Mesangial cell (primary cell): Measurements from ENCODE around the gene SSTR3. TPM values are rescaled to one million over a fixed set of nuclear protein-coding genes. Genes with fewer than 3 reads are reported as not detected.

Experiments
- total RNA-seq: library from RNA; depleted of rRNA; stranded (reverse); fragments of >200 nt; gene quantifications from 2 replicates; pipeline ENCODE4 v1.2.3, GENCODE V29; 2015

The SSTR3 gene
- not detected in 2 replicates for total RNA-seq

GRCh38 chr22:37212174-37212906 is at the start of gene SSTR3:
Gene SSTR3, minus strand, starts transcription at chr22:37212477. Its CDS starts 4,674 bp downstream, at chr22:37207803.

GRCh38 chr22:37244114-37244921 is 32.0 kb upstream of the SSTR3 start, which contains the start of gene RAC2:
Gene RAC2, minus strand, starts transcription at chr22:37244269. Its CDS starts 121 bp downstream, at chr22:37244148.

GRCh38 chr22:37187891-37188761 is 24.2 kb downstream of the SSTR3 start, which contains the start of gene C1QTNF6:
Gene C1QTNF6, minus strand, starts transcription at chr22:37188247. Its CDS starts 34 bp downstream, at chr22:37188213.

Other genes with a start within 250 kb of the SSTR3 start
- gene TST, start 193.0 kb downstream of the SSTR3 start, total RNA-seq: 45.5 and 101 TPM in 2 replicates
- gene MPST, start 192.7 kb downstream of the SSTR3 start, total RNA-seq: 227 and 267 TPM in 2 replicates
- gene KCTD17, start 160.7 kb downstream of the SSTR3 start, total RNA-seq: 34.7 and 35.8 TPM in 2 replicates
- gene TMPRSS6, start 102.8 kb downstream of the SSTR3 start, total RNA-seq: not detected in 2 replicates
- 0.16 and 1.8 TPM in 2 replicates for gene IL2RB, start 62.6 kb downstream of the SSTR3 start, total RNA-seq
- gene C1QTNF6, start 24.2 kb downstream of the SSTR3 start, total RNA-seq: 7.7 and 23.1 TPM in 2 replicates
- 56.3 and 104 TPM in 2 replicates for gene RAC2, start 31.8 kb upstream of the SSTR3 start, total RNA-seq
- 0.65 TPM in 1 of 2 replicates, not detected in the other for gene CYTH4, start 70.0 kb upstream of the SSTR3 start, total RNA-seq
- 9.0 and 20.5 TPM in 2 replicates for gene ELFN2, start 215.0 kb upstream of the SSTR3 start, total RNA-seq